Stimulated activated CD4-positive, alpha-beta T cell treated with anti-CD3 and anti-CD28 coated beads, TNF-alpha, amount 100 ng/mL, for 24 hours (primary cell): ENCODE measurements around the gene TRIO.

ENCODE experiments used
- DNase-seq, 3 experiments: peaks; one replicate each; pipeline ENCODE4 v3.0.0-alpha.2; 2020; ENCODE audit warnings: low read depth in 3 of 3

The TRIO gene

GRCh38 chr5:14507156-14507941 is 364.2 kb downstream of the TRIO start:
- no peak for DNase-seq

DNA sequence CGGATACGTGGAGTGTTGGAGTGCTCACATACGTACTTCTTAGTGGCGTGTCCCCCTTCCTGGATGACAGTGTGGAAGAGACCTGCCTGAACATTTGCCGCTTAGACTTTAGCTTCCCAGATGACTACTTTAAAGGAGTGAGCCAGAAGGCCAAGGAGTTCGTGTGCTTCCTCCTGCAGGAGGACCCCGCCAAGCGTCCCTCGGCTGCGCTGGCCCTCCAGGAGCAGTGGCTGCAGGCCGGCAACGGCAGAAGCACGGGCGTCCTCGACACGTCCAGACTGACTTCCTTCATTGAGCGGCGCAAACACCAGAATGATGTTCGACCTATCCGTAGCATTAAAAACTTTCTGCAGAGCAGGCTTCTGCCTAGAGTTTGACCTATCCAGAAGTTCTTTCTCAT is 364.9 kb downstream of the TRIO start:
- DNase-seq = no peak

DNA sequence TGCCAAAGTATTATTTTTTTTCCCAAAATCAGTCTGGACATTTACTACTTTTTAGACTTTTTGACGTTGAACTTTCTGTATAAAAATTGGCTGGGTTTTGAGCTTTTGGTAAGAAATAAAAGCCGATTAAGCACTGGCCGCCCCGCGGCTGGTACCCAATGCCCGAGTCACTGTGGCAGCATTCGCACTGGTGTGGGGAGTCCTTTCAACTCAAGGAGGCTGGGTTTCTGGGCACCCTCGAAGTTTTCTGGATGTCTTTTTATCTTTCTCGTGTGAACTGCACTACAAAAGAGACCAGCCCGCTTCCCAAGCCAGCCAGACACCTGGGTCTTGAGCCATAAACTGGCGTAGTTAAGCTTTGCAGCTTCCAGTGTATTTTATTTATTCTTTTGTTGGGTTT is 366.4 kb downstream of the TRIO start:
- DNase-seq = no peak

DNA sequence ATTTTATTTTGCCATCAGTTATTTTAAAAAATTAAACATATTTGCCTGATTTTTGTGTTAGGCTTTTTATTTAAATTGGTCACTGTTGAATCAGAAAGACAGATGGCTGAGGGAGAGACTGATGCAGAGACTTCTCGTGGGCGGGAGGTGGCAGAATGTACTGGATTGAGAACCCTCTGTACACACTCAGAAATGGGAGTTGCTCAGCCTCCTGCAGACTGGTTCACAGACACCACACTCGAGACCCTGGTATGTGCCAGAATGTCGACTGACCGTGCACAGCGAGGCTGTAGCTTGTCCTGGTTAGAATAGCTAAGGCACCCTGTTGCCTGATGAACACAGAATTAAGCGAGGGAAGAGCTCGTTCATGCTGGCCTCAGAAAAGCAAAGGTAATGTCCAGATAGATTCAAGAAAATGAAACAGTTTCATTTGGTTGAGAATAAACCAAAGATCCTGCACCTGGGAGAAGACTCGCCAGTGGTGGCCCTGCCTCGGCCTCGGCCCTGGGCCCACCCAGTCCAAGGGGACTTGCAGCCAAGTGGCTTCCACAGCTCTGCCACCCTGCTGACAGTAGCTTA is 367.1 kb downstream of the TRIO start:
- DNase-seq = no peak

GRCh38 chr5:14510880-14511279 is 367.7 kb downstream of the TRIO start:
- no peak for DNase-seq

DNA sequence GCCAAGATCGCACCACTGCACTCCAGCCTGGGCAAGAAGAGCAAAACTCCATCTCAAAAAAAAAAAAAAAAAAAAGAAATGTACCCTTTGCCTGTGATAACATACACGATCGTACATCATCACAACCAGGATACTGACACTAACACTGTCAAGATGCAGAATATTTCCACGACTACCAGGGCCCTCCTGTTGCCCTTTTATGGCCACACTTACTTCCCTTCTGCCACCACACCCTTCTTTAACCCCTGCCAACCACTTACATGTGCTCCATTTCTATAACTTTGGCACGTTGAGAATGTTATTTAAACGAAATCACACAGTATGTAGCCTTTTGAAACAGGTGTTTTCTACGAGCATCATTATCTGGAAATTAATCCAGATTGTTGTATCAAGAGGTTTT is 369.4 kb downstream of the TRIO start:
- DNase-seq = no peak

- DNase-seq = no peak
These were observed 370.1 kb downstream of the TRIO start for GRCh38 chr5:14513266-14513665.

- DNase-seq = no peak
These were observed 373.8 kb downstream of the TRIO start for GRCh38 chr5:14516901-14517300.

- no peak for DNase-seq
These were observed 375.5 kb downstream of the TRIO start for GRCh38 chr5:14518638-14519037.

GRCh38 chr5:14521748-14522147 is 378.6 kb downstream of the TRIO start:
- no peak for DNase-seq

GRCh38 chr5:14522721-14523120 is 379.6 kb downstream of the TRIO start:
- DNase-seq = no peak

DNA sequence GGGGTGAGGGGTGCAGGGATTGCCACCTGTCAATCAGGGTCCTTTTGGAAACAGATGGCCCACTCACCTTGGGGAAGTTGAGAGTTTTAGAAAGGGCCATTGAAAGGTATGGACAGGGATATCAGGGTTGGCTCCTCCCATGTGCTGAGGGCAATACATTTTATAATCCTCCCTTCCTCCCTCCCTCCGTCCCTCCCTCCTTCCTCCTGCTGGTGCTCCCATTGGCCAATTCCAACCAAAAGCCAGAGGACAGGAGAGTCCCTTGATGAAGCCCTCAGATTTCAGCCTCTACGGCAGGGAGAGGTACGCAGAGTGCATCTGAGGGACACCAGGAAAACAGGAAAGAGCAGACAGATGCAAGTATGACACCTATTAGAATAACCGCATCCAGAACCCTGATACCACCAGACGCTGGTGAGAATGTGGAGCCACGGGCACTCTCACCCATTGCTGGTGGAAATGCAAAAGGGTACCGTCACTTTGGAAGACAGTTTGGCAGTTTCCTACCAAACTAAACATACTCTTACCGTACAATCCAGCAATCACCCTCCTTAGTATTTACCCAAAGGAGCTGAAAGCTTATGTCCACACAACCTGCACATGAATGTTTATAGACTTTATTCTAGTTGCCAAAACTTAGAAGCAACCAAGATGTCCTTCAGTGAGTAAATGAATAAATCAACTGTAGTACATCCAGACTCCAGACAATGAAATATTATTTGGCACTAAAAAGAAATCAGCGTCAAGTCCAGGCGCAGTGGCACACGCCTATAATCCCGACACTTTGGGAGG is 380.3 kb downstream of the TRIO start:
- no peak for DNase-seq

GRCh38 chr5:14525397-14525796 is 382.3 kb downstream of the TRIO start:
- no peak for DNase-seq

DNA sequence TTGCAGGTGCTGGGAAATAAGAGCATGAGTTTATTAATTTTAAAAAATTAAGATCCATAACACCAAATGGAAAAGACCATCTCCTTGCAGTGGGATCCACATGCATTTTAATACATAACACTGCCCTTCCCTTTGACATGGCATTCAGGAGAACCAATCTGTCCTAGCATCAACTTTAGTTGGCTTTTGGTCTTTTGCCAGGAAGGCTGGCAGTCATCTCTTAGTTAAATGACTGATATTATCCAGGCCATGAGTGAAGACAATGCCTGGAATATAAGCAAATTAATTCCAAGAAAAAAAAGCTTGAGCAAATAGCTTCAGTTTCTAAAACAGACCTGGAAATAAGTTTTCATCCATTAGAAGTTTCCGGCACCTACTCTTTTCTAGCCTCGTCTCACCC is 383.4 kb downstream of the TRIO start:
- no peak for DNase-seq

DNA sequence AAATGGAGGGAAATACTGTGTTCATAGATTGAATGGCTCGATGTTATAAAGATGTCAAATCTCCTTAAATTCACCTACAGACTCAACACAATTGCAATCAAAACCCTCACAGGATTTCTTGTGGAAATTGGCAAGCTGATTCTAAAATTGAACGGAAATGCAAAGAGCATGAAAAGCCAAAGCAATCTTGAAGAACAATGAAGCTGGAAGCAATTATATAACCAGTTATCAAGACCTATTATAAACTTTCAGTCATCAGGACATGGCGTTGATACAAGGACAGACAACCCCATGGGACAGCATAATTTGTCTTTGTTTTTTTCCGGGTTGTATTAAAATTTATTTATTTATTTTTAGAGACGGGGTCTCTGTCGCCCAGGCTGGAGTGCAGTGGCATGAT is 385.0 kb downstream of the TRIO start:
- no peak for DNase-seq

DNA sequence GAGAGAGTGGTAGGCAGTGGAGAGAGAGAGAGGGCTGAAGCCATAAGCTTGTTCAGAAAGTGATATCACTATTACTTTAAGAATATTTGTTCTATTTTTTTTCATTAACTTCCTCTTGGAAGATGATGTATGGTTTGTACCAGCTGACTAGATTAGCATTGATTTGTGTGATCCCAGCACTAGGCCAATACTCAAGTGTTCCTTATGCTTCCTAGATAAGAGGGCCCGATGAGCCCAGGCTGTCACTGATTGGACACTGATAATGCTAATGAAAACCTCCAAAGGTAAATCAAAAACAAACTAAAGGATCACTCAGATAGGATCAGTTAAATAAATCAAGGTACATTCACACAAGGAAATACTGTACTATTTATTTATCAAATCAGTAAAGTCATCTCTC is 385.8 kb downstream of the TRIO start:
- DNase-seq = no peak

DNA sequence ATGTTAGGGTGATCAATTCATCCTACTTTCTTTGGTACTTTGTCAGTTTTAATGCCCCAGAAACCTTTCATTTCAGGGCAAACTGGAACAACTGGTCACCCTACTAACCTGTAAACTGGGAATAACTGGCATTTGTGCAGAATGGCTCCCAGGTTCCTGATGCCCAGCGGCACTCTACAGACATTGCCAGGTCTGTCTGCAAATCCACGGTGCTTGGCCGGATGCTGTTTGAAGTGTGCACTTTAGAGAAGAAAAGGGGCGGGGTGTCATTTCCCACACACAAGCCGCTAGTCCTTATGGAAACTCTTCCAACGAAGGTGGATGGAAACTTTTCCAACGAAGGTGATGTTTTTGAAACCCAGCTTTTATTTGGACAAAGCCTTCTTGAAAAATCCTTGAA is 388.5 kb downstream of the TRIO start:
- DNase-seq = no peak

DNA sequence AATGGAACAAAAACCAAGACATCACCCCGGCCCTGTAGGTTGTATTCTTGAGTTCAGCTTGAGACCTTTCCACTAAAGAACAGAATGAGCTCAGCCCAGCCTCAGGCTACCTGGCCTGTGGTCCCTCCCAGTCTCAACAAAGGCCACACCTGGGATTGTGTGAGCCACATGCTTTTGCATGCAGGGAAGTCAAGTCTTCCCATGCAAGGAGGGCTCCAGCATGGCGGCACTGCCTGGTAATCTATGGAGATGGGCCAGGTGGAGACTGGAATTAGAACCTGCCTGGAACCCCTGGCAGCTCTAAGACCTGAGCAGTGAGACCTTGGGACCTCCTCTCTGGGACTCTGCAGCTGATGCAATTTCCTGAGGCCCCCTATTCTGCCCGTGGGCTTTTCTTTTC is 389.0 kb downstream of the TRIO start:
- DNase-seq = no peak

GRCh38 chr5:14534773-14535172 is 391.6 kb downstream of the TRIO start:
- DNase-seq = no peak

DNA sequence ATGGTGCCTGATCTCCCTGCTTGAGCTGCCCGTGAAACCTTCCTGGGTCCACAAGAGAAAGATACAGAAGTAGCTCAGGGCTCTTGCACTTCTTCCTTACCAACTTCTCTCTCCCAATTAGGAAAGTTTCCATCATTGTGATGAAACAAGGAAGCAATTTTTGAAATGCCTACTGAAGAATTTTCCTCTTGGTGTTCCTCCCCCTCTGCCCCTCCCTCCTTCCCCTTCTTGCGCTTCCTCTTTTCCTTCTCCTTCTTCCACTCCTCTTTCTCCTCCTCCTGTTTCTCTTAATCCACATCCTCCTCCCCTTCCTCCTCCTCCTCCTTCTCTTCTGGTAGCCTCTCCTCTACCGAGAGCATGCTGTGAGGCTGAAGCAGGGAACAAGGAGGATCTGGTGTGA is 402.2 kb downstream of the TRIO start:
- no peak for DNase-seq

DNA sequence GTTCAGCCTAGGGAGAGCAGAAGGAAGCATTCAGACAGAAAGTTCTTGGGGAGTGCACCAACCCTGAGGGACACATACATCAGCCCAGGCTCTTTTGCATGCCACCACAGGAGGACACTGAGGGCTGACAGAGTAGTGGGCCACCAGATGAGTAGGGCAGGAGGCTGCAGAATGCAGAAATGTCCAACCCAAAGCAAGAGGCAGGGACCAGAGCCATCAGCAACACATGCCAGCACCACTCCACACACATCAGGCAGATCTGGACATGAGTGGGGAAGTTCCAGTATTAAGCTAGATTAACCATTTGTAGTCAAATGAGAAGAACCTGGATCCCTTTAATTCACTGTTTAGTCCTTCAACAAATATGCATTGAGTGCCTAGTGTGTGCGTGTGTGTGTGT is 402.7 kb downstream of the TRIO start:
- no peak for DNase-seq

DNA sequence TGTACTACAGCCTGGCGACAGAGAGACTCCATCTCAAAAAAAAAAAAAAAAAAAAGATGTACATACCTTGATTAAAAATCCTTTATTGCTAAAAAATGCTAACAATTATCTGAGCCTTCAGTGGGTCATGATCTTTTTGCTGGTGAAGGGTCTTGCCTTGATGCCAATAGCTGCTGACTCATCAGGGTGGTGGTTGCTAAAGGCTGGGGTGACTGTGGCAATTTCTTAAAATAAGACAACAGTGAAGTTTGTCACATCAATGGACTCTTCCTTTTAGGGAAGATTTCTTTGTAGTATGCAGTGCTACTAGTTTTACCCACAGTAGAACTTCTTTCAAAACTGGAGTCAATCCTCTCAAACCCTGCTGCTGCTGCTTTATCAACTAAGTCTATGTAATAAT is 404.5 kb downstream of the TRIO start:
- DNase-seq = no peak

GRCh38 chr5:14551211-14551610 is 408.1 kb downstream of the TRIO start:
- DNase-seq = no peak
